Stomach (tissue), 4 donors: ENCODE data around the gene NCKAP5L.

Experiments used
- CTCF ChIP-seq, 7 experiments: fragments of 450-650 bp in 4 of 7; fragments of 200-600 bp in 3 of 7; sonication (generic) in 3 of 7; IDR thresholded peaks; one replicate each; pipeline ENCODE4 v1.5.1; 2016 to 2019; ENCODE audit warnings: antibody characterized with exemption in 7 of 7, control low read depth in 2 of 7, mild to moderate bottlenecking in 1 of 7
- POLR2A ChIP-seq, 4 donors: fragments of 450-650 bp; IDR thresholded peaks; one replicate each; pipeline ENCODE4 v1.6.1; 2016; ENCODE audit warnings: antibody characterized with exemption in 4 of 4, control low read depth in 2 of 4, mild to moderate bottlenecking in 1 of 4, moderate library complexity in 1 of 4

DNA sequence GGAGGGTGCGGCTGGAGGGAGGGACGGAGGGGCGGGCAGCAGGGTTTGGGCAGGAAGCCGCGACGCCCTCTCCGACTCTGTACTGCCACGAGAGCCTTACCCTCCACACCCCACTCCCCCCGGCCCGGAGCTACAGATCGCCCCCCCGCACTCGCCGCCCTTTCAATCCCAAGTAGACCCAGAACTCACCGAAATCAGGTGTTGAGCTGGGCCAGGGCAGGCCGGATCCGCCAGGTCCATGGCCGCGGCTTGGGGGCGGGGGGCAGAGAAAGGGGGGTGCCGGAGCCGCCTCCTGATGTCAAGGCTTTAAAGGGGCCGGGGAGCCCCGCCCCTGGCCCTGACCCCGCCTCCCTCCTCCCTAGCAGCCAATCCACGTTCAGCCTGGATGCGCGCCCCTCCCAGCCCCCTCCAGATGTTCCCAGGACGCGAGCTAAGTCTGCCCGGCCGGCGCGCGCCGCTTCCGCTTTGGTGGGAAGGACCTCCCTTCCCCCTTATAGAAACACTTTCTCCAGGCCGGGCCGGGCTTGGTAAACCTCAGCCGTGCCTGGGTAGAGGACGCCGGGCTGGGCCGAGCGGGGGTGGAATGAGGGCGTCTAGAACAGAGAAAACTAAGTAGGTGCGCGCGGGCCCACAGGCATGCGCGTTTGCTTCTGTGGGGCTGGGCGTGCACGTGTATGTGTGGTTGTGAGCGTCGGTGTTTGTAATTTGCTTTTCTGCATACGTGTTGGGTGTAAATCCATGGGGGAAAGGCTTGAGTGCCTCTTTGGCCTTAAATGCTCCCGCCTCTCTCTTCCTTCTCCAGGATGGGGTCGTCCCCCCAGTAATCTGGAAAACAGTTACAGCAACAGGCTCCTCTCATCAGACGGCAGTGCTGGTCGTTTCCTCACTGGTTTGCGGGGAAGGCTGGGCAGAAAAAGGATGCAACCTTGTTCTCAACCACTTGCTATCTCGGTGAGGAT lies at the start of gene NCKAP5L:
- TF ChIP-seq CTCF (IDR thresholded peaks at IDR 0.05), result no peak
- TF ChIP-seq POLR2A (IDR thresholded peaks at IDR 0.05), result no peak
